Cardiac muscle cell (in vitro differentiated cells and primary cell): ENCODE results near the gene HYDIN. TPM values are rescaled to one million over a fixed set of nuclear protein-coding genes. Genes with fewer than 3 reads are reported as not detected.

Source experiments
- DNase-seq, 2 donors: peaks; one replicate each; pipeline versions ENCODE4 v3.0.0 to v3.0.0-alpha.2; 2010 to 2017; ENCODE audit warnings: low read depth in 1 of 2, low spot score in 1 of 2
- H3K27ac ChIP-seq: fragments of 200-600 bp; sonication (generic); 2 replicates; pipeline ENCODE4 v1.5.1; 2016
- H3K27me3 ChIP-seq: fragments of 200-600 bp; sonication (generic); 2 replicates; pipeline ENCODE4 v1.6.0; 2016; ENCODE audit warnings: control low read depth
- H3K36me3 ChIP-seq: fragments of 200-600 bp; sonication (generic); 2 replicates; pipeline ENCODE4 v1.5.1; 2016; ENCODE audit warnings: control low read depth
- H3K4me1 ChIP-seq: fragments of 200-600 bp; sonication (generic); 2 replicates; pipeline ENCODE4 v1.8.1; 2017; ENCODE audit warnings: low read depth, mild to moderate bottlenecking, mixed run types
- H3K4me3 ChIP-seq: fragments of 200-600 bp; sonication (generic); 2 replicates; pipeline ENCODE4 v1.5.1; 2016; ENCODE audit warnings: mild to moderate bottlenecking
- H3K9me3 ChIP-seq: fragments of 200-600 bp; sonication (generic); 2 replicates; pipeline ENCODE4 v1.5.1; 2017; ENCODE audit warnings: low read depth, mild to moderate bottlenecking, control low read depth
- CTCF ChIP-seq: IDR thresholded peaks from 2 replicates; pipeline ENCODE4 v1.5.1; 2012; ENCODE audit warnings: low read depth, mild to moderate bottlenecking, low read length
- polyA plus RNA-seq: library from polyadenylated mRNA; unstranded; fragments of >200 nt; fragmentation: Nextera tagmentation; extraction: Ambion mirVana; gene quantifications from 2 replicates; pipeline ENCODE4 v1.2.1, GENCODE V29; 2016
- total RNA-seq: library from RNA; depleted of rRNA; stranded (reverse); fragments of >200 nt; gene quantifications from 2 replicates; pipeline ENCODE4 v1.2.3, GENCODE V29; 2016

Gene HYDIN
- total RNA-seq (0.95 and 2.0 TPM in 2 replicates), polyA plus RNA-seq (1.7 and 1.8 TPM in 2 replicates)

GRCh38 chr16:71230122-71230845, at the start of gene HYDIN:
HYDIN (minus strand) TSS chr16:71230722; CDS start chr16:71186895, 43,827 bp downstream.
- DNase-seq = peak; percentile 59 to 96

GRCh38 chr16:71276589-71277334, 46.2 kb upstream of the HYDIN start:
- Histone ChIP-seq H3K4me3 (no peak overlapping the region), H3K27me3 (no peaks in the 10 kb centered on the region), H3K27ac (no peak overlapping the region), H3K9me3 (no peaks in the 10 kb centered on the region), H3K36me3 (no peaks in the 10 kb centered on the region), H3K4me1 (no peaks in the 10 kb centered on the region)
- DNase-seq = no peak
- TF ChIP-seq CTCF = no peak

More at GRCh38 chr16:71230122-71230845, at the start of gene HYDIN:
- no peaks in the 10 kb centered on the region for H3K4me1 ChIP-seq
- TF ChIP-seq CTCF = no peak
- no peaks in the 10 kb centered on the region for H3K27me3 ChIP-seq
- H3K4me3 ChIP-seq = peak within 1 kb of the TSS; percentile 35
- no peak within 1 kb of the TSS for H3K27ac ChIP-seq
- peaks cover 4% of the 10 kb centered on the region for H3K9me3 ChIP-seq
- H3K36me3 ChIP-seq = no peaks in the 10 kb centered on the region

- no peaks in the 10 kb centered on the region for H3K4me1 ChIP-seq
- no peaks in the 10 kb centered on the region for H3K9me3 ChIP-seq
- no peak overlapping the region for H3K4me3 ChIP-seq
- no peak for TF ChIP-seq CTCF
- no peak for DNase-seq
- H3K27me3 ChIP-seq = no peaks in the 10 kb centered on the region
- H3K27ac ChIP-seq = no peak overlapping the region
- no peaks in the 10 kb centered on the region for H3K36me3 ChIP-seq
These were observed 42.9 kb upstream of the HYDIN start for GRCh38 chr16:71273384-71273783.

GRCh38 chr16:71264299-71264698, 33.8 kb upstream of the HYDIN start:
- H3K27me3 ChIP-seq = no peaks in the 10 kb centered on the region

GRCh38 chr16:71263582-71263981, 33.1 kb upstream of the HYDIN start:
- H3K27ac ChIP-seq = no peak overlapping the region
- no peaks in the 10 kb centered on the region for H3K9me3 ChIP-seq

More at GRCh38 chr16:71264299-71264698, 33.8 kb upstream of the HYDIN start:
- H3K9me3 ChIP-seq = no peaks in the 10 kb centered on the region
- no peaks in the 10 kb centered on the region for H3K4me1 ChIP-seq
- no peaks in the 10 kb centered on the region for H3K36me3 ChIP-seq
- no peak for TF ChIP-seq CTCF
- DNase-seq = no peak
- no peak overlapping the region for H3K27ac ChIP-seq
- no peak overlapping the region for H3K4me3 ChIP-seq

More at GRCh38 chr16:71263582-71263981, 33.1 kb upstream of the HYDIN start:
- TF ChIP-seq CTCF = no peak
- Histone ChIP-seq H3K4me1 (no peaks in the 10 kb centered on the region), H3K27me3 (no peaks in the 10 kb centered on the region), H3K36me3 (no peaks in the 10 kb centered on the region), H3K4me3 (no peak overlapping the region)
- DNase-seq = no peak
